Brain pericyte (primary cell): ENCODE results near the gene STRIP1.
"Not testable (repeated sequence)": the region's sequence is repeated elsewhere in the genome, so short reads cannot be mapped to it uniquely, and the experiment has no call there.

Experiments
- DNase-seq: peaks from one replicate; pipeline ENCODE4 v3.0.0-alpha.2; 2012; ENCODE audit warnings: low read depth, low spot score

Gene STRIP1

GRCh38 chr1:110007046-110007830 lies 27.2 kb upstream of the STRIP1 start:
- no peak for DNase-seq

GRCh38 chr1:110008971-110009565 lies 25.4 kb upstream of the STRIP1 start:
- DNase-seq: no peak

DNA sequence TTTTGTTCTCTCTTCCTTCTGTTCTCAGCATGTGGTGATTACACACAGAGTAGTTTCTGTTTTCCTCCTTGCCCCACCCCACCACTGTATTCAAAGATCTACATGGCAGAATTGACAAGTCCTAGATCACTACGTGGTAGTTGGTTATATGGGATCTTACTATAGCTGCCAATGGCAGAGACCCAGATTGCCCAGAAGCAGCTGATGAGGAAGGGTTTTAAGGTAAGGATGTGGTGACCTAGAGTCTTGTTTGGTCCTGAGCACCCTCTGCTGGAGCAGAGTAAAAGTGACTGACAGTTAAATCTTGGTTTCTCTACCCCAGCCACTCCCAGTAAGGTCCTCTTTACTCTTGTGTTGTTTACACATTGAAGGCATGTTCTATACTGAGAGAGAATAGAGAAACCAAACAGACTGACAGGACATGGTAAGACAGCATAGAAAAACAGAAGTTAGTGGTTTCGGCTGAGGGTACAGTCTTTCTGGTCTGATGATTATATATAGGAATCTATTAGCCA lies 22.8 kb upstream of the STRIP1 start:
- peak; percentile 22 for DNase-seq

- DNase-seq: no peak
These were observed 22.2 kb upstream of the STRIP1 start for GRCh38 chr1:110012100-110012780.

GRCh38 chr1:110017792-110018191 lies 16.6 kb upstream of the STRIP1 start:
- DNase-seq: no peak

GRCh38 chr1:110018396-110018795 lies 16.0 kb upstream of the STRIP1 start:
- no peak for DNase-seq

DNA sequence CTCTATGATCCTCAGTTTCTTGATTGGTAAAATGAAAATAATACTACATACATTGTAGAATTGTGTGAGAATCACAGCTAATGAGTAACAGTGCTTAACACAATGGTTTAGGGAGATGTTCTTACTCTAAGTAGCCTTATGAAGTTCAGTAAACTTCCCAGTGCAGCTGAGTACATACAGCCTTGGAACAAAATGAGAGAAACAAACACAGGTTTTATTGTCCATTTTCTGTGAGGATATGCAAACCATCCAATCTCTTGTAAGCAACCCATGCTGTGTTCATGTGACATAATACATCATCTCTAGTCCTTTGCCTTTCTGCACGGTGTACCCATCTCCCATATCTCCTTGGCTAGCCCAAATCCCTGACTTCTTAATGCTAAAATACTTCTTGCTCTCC lies 14.7 kb upstream of the STRIP1 start:
- DNase-seq: no peak

DNA sequence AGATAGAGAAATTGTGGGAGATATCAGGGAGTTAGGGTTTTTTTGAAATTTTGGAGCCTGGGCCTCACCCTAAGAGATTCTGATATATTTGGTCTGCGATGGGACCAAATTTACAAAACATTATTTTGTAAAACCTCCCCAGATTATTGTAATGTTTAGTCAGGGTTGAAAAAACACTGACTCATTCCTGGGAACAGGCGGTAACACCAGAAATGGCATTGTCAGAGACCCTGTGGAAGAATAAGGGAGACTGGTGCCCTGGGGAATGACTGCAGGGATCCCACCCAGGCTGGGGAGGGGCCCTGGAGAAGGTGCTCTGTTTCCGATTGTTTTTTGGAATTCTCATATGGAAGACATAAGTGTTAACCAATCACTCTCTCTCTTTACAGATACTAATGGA lies 13.1 kb upstream of the STRIP1 start:
- DNase-seq: no peak

DNA sequence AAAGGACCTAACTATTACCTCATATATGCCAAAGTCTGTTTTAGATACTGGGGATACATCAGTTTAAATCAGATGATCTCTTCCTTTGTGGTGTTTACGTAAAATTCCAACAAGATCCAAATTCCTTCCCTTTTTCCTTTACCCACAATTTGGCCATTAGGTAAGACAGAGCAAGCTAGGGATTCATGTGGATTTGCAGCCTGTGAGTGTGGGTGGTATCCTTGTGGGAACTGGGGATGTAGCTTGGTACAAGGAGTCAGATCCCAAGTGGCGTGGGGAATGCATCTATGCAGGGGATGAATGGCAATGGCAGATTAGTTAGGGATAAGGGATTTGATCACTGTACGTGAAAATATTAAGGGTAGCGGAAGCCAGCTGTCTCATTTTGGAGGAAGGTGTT lies 9.8 kb upstream of the STRIP1 start:
- no peak for DNase-seq

GRCh38 chr1:110030687-110031086 lies 3.7 kb upstream of the STRIP1 start:
- DNase-seq: not testable (repeated sequence)

GRCh38 chr1:110032327-110032726 lies 2.1 kb upstream of the STRIP1 start:
- DNase-seq: no peak

- no peak for DNase-seq
These were observed 1.0 kb upstream of the STRIP1 start for GRCh38 chr1:110033421-110033820.

DNA sequence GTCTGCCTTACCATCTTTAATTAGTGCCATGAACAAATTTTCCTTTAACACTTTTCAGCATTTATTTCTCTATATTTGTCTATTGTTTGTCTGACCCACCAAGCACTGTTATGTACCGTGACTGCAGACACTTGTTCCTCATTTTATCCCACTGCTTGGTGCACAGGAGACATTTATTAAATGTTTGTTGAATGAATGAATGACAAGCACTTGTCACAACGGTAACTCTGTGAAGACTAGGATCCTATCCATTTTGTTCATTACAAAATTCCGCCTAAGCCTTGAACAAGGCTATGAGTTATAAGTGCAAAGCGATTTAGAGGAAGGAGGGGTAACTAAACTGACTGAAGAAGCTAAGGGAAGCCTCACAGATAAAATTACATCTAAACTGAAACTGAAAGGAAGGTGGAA lies 379 bp upstream of the STRIP1 start:
- DNase-seq: no peak

DNA sequence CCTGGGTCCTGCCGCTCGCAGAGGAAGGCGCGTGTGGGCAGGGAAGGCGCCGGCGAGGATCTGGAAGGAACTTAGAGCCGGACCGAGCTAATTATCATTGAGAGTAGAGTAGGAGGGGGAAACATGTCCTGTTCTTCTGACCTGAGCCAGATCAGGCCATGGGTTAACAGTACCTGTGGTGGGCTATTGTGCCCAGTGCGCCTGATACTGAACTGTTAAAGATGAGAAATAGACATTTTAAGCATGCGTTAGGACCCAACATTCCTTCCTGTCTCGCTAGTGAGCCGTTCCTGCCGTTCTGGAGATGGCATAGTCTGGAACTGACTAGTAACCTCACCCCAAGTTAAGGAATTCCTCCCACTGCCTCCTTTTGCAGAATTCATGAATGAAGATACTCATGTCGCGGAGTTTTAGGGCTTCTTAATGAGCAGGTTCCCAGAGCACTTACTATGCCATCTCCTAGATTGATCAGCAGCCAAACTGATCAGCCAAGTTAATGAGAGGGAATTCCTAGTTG lies 870 bp downstream of the STRIP1 start:
- DNase-seq: no peak

GRCh38 chr1:110038271-110038670 lies 3.8 kb downstream of the STRIP1 start:
- DNase-seq: no peak

DNA sequence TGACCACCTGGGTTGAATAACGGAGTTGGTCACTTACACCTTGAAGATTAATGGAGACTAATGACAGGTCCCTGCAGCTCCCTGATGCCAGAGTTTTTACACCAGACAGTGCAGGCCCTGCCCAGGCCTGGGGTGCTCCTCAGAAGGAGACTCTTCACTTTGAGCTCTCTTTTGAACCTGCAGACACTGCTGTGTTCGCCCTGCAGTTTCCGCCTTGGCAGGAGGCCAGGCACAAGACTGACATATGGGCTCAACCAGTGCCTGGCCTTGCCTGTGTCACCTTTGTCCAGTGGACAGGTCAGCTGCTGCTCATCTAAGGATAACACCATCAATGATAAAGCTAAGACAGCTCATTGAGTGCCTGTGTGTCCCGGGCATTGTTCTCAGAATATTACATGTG lies 5.2 kb downstream of the STRIP1 start:
- no peak for DNase-seq

DNA sequence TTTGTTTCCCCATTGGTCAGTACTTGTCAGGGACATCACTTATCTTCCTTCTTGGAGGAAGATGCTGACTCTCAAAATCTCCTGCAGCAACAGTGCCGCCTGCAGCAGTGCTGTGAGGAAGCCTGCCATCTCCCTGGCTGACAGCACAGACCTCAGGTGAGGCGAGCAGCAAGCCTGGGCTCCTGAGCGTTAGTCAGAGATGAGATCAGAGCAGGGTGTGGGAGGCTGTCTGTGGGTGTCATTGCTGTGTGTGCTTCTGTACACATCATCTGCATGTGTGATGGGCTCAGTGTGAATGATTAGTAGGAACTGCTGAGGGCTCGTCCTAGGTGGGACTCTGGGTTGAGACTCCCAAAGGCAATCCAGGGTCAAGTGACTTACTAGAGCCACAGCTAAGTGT lies 6.1 kb downstream of the STRIP1 start:
- DNase-seq: no peak

GRCh38 chr1:110043016-110043415 lies 8.6 kb downstream of the STRIP1 start:
- no peak for DNase-seq

GRCh38 chr1:110047463-110047862 lies 13.0 kb downstream of the STRIP1 start:
- DNase-seq: no peak

GRCh38 chr1:110048240-110048639 lies 13.8 kb downstream of the STRIP1 start:
- no peak for DNase-seq

DNA sequence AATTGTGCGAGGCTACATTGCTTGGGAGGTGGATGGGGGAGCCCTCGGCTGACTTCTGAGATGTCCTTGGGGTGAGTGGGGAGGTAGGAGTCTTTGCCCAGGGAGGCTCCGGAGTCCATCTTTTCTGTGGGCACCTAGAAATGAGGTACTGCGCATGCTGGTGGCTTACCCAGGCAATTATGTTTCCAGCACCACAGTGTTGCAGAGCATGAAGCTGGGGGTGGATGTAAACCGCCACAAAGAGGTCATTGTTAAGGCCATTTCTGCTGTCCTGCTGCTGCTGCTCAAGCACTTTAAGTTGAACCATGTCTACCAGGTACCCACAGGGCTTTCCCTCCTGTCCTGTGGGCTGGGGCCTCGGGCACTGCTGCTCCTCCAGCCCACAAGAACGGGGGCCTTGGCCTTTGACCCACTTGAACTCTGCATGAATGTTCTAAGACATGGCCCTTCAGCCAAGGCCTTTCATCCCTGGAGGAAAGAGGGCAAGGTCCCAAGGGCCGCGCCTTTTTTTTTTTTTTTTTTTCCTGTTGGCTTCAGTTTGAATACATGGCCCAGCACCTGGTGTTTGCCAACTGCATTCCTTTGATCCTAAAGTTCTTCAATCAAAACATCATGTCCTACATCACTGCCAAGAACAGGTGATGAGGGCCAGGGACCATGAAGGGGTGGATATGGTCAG lies 14.6 kb downstream of the STRIP1 start:
- no peak for DNase-seq
